ENCODE data around the gene PRDM15.

PRDM15 gene

DNA sequence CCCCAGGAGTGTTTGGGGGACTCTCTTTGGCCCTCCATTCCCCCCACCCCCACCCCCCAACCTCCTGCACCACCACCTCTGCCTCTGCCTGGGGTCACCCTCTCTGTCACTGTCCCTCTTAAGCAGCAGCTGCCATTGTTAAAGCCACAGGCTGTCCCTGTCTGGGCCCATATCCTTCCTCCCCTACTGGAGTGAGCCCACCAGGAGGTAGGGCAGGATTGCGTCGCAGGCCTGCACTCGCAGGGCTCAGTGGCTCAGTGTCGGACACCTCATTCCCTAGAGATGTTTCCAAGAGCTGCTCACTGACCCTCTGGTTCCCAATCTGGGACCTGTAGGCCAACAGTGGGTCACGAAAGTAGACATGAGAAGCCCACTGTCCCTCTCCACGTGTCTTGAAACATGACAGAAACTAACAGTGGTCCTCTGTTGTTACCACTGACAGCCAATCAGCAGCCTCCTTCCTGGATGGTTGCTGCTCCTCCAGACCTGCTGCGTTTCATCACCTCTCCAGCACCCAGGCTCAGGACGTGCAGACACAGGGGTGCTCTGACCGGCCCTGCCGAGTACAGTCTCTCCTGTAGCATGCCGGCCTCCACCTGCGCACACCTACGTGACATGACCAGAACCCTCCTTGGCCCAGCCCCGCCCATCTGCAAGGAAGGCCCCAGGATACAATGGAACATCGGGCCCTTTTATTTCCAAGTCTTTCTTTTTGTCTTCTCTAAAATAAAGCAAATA lies 7.7 kb downstream of the PRDM15 start:
- TF ChIP-seq, protein P1, sequence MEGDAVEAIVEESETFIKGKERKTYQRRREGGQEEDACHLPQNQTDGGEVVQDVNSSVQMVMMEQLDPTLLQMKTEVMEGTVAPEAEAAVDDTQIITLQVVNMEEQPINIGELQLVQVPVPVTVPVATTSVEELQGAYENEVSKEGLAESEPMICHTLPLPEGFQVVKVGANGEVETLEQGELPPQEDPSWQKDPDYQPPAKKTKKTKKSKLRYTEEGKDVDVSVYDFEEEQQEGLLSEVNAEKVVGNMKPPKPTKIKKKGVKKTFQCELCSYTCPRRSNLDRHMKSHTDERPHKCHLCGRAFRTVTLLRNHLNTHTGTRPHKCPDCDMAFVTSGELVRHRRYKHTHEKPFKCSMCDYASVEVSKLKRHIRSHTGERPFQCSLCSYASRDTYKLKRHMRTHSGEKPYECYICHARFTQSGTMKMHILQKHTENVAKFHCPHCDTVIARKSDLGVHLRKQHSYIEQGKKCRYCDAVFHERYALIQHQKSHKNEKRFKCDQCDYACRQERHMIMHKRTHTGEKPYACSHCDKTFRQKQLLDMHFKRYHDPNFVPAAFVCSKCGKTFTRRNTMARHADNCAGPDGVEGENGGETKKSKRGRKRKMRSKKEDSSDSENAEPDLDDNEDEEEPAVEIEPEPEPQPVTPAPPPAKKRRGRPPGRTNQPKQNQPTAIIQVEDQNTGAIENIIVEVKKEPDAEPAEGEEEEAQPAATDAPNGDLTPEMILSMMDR (IDR thresholded peaks at IDR 0.05; ENCODE audit: insufficient read depth, low read length, missing control alignments) = no peak
- DNase-seq (ENCODE audit: low read depth, low spot score) = no peak
- ChIA-PET POLR2A (no interaction called here), CTCF (interaction anchor here (0.5 to 1.7 kb wide), 3 partner anchors 242 to 266 kb away, joined by 3 to 10 read pairs (median 3); no protein-coding TSS in a partner anchor)
- H3K4me3 ChIP-seq (ENCODE audit: low read depth, low read length) = no peak overlapping the region

DNA sequence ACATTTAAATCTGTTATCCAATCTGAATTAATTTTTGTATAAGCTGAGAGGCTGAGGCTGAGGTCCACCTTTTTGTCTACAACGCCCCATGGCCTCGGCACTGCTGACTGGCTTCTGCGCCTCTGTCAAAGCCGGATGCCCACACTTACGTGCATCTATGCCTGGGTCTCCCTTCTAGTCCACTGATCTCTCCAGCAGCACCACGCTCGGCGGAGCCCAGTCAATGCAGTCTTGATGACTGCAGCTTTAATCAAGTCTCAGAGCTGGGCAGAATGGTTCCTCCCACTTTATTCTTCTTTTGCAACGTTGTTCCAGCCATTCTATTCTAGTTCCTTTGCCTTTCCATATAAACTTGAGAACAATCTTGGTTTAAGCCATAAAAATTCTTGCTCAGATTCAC lies 9.4 kb downstream of the PRDM15 start:
- CTCF ChIA-PET = interaction anchor here (0.8 to 0.9 kb wide), 2 partner anchors 53 to 257 kb away, joined by 3 read pairs; no protein-coding TSS in a partner anchor
- TF ChIP-seq, protein P1 (IDR thresholded peaks at IDR 0.05; ENCODE audit: insufficient read depth, low read length, missing control alignments) = no peak
- DNase-seq (ENCODE audit: low read depth, low spot score) = no peak
- no peak overlapping the region for H3K4me3 ChIP-seq (ENCODE audit: low read depth, low read length)
- POLR2A ChIA-PET = no interaction called here

DNA sequence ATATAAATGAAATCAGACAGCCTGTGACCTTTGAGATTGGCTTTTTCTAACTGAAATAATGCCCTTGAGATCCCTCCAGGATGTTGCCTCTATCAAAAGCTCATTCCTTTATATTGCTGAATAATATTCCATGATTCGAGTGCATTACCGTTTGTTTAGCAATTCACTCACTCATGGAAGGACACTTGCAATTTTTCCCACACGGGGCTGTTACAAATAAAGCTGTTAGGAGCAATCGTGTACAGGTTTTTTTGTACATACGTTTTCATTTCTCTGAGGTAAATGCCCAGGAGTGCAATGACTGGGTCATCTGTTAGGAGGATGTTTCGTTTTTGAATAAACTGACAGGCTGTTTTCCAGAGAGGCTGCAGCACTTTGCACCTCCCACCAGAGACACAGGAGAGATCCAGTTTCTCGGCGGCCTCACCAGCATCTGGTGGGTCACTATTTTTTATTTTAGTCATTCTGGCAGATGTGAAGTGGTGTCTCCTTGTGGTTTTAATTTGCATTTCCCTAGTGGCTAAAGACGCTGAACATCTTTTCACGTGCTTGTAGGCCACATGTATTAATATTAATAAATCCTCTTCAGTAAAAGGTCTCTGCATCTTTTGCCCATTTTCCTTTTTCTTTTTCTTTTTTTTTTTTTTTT lies 11.0 kb downstream of the PRDM15 start:
- ChIA-PET CTCF (interaction anchor here (0.6 to 3.1 kb wide), 5 partner anchors 10 to 256 kb away, joined by 3 to 12 read pairs (median 3); no protein-coding TSS in a partner anchor), POLR2A (interaction anchor here (0.7 kb wide), 1 partner anchor 37 kb away, joined by 3 read pairs; no protein-coding TSS in a partner anchor)
- TF ChIP-seq, protein P1 (IDR thresholded peaks at IDR 0.05; ENCODE audit: insufficient read depth, low read length, missing control alignments) = no peak
- H3K4me3 ChIP-seq (ENCODE audit: low read depth, low read length) = no peak overlapping the region
- no peak for DNase-seq (ENCODE audit: low read depth, low spot score)

DNA sequence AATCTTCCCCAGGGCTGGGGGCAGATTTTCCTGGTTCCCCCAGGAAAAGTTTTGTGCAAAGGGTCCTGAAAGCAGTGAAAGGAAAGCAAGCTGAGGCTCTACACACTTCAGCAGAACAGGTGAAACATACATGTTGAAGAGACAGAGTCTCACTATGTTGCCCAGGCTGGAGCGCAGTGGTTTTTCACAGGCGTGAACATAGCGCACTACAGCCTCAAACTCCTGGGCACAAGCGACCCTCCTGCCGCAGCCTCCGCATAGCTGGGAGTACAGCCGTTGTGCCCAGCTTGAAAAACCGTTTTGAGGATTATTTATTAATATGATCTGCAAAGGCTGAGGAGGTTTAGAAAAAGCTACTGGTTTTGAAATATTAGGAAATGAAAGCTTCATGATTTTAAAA lies 11.8 kb downstream of the PRDM15 start:
- TF ChIP-seq, protein P1 (IDR thresholded peaks at IDR 0.05; ENCODE audit: insufficient read depth, low read length, missing control alignments) = no peak
- POLR2A ChIA-PET = no interaction called here
- CTCF ChIA-PET = interaction anchor here (1.0 to 3.1 kb wide), 4 partner anchors 10 to 255 kb away, joined by 3 to 12 read pairs (median 4); no protein-coding TSS in a partner anchor
- DNase-seq (ENCODE audit: low read depth, low spot score) = no peak
- no peak overlapping the region for H3K4me3 ChIP-seq (ENCODE audit: low read depth, low read length)

DNA sequence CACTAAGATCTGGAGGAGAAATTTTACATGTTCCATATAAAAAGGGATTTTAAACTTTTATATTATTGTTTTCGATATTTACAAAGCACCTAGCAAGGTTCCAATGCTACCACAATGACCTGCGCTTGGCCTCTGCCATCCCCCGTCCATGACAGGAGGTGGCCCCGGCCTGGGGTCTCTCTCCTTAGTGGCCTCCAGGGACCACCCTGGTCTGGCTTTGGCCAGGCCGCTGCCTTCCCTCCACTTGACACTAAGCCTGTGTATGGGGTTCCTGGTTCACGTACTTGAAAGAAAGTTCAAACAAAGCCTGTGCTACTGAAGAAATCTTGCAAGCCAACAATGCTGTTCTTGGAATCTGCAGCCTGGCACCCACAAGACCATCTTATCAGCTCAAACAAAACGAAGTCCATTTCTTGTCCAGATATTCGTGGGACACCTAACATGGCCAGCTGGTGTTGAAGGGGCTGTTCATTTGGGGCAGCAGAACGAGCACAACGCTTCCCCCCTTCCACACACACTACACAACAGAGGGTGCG lies 12.8 kb downstream of the PRDM15 start:
- DNase-seq (ENCODE audit: low read depth, low spot score) = no peak
- TF ChIP-seq, protein P1 (IDR thresholded peaks at IDR 0.05; ENCODE audit: insufficient read depth, low read length, missing control alignments) = no peak
- ChIA-PET CTCF (interaction anchor here (3.1 kb wide), 1 partner anchor 251 kb away, joined by 12 read pairs; no protein-coding TSS in a partner anchor), POLR2A (no interaction called here)
- no peak overlapping the region for H3K4me3 ChIP-seq (ENCODE audit: low read depth, low read length)

Data from AG04449 (cell line).